Head of caudate nucleus (tissue), 42 donors: ENCODE results near the gene PRDX6.
A peak's percentile ranks its signal among the peaks of the same experiment; 100 is the strongest.
"Not testable (repeated sequence)": the region's sequence is repeated elsewhere in the genome, so short reads cannot be mapped to it uniquely, and the experiment has no call there.

ENCODE experiments used
- DNase-seq, 42 donors: peaks; one replicate each; pipeline versions ENCODE4 v3.0.0 to v3.0.0-alpha.2; 2020 to 2021; ENCODE audit warnings: mixed read lengths in 7 of 42
- intact Hi-C: fragments of 100-400 bp; cut with DNase I; formaldehyde crosslinking; loops from one replicate; pipeline ENCODE4 v1.15.0; 2022

Gene PRDX6

DNA sequence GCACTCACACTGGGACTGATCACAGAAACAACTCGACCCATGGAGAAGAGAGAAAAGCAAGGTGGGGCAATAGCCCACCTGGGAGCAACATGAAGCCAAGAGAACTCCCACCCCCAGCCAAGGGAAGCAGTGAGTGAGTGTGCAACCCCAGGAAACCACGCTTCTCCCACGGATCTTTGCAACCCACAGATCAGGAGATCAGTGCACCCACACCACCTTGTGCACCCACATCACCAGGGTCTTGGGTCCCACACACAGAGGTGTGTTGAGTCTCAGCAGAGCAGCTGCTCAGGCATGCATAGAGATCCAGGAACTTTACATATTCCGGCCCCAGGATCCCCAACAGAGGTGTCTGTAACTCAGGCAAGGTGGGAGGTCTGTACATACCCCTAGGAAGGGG lies 17.2 kb upstream of the PRDX6 start:
- intact Hi-C loops = no loop called here
- DNase-seq = no peak

DNA sequence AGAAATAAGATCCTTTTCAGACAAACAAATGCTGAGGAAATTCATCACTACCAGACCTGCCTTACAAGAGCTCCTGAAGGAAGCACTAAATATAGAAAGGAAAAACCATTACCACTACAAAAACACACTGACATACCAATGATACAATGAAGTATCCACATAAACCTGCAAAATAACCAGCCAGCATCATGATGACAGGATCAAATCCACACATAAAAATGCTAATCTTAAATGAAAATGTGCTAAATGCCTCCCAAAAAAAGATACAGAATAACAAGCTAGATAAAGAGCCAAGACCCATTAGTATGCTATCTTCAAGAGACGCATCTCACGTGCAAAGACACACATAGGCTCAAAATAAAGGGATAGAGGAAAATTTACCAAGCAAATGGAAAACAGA lies 14.5 kb upstream of the PRDX6 start:
- intact Hi-C loops, DNase-seq: not testable (repeated sequence)

DNA sequence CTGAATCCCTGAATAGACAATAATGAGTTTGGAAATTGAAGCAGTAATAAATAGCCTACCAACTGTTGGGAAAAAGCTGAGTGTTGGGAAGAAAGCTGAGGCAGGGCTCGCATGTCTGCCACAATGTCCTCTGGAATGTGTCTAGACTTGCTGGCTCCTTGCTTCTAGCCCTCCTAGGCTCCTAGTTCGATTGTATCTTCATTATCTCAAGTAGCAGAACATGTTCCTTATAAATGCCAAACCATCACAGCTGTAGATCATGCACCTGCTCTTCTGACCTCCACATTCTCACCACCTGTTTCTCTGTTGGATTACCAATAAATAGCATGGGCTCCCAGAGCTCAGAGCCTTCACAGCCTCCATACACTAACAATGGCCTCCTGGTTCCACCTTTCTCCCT lies 12.9 kb upstream of the PRDX6 start:
- DNase-seq, intact Hi-C loops: not testable (repeated sequence)

DNA sequence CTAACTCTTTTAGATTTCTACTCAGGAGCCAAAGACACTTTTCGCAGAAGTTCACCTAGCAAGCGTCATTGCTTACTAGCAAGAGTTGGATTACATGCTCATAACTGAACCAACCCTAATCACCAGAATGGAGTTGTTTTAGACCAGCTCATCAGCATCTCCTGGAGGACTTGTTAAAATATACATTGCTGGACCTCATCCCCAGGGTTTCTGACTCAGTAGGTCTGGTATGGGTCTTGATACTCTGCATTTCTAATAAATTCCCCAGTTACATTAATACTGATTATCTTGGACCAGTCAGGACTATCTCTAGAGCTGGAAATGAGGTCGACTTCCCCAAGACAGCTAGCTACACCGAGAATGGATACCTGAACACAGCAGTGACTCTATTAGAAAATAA lies 9.7 kb upstream of the PRDX6 start:
- intact Hi-C loops = no loop called here
- DNase-seq = no peak

DNA sequence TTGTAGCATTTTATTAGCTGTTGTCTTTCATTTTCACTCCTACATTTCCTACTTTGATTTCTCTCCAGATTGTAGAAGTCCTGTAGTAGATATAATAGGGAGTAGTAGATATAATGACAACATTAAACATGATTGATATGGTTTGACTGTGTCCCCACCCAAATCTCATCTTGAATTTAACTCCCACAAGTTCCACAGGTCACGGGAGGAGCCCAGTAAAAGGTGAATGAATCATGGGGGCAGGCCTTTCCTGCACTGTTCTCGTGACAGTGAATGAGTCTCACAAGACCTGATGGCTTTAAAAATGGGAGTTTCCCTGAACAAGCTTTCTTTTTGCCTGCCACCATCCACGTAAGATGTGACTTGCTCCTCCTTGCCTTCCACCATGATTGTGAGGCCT lies 7.5 kb upstream of the PRDX6 start:
- intact Hi-C loops = no loop called here
- DNase-seq = no peak

DNA sequence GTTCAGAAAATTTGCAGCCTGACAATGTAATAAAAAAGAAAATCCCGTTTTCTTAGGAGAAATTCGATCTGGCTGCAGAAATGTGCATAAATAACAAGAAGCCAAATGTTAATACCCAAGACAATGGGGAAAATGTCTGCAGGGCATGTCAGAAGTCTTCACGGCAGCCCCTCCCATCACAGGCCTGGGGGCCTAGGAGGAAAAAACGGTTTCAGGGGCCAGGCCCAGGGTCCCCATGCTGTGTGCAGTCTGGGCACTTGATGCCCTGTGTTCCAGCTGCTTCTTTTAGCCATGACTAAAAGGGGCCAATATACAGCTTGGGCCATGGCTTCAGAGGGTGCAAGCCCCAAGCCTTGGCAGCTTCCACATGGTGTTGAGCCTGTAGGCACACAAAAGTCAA lies 6.5 kb upstream of the PRDX6 start:
- DNase-seq = no peak
- intact Hi-C loops = no loop called here

DNA sequence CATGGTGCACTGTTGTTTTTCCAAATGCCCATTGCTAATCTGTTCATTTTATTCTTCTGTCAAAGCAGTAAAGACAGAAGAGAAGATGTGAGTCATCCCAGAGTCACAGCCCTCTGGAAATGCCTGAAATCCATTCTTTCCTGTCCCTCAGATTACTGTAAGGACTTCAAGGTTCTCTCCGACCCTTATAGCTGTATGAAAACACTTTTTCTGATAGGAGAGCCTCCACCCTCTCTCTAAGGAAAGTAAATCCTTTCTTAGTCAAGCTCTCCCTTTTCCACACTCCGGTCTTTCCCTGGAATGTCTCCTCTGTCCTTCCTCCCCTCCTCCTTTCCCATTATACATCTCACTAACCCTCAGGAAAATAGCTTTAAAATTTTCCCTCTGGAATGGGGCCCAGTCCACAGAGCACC lies 3.5 kb upstream of the PRDX6 start:
- intact Hi-C loops = no loop called here
- no peak for DNase-seq

DNA sequence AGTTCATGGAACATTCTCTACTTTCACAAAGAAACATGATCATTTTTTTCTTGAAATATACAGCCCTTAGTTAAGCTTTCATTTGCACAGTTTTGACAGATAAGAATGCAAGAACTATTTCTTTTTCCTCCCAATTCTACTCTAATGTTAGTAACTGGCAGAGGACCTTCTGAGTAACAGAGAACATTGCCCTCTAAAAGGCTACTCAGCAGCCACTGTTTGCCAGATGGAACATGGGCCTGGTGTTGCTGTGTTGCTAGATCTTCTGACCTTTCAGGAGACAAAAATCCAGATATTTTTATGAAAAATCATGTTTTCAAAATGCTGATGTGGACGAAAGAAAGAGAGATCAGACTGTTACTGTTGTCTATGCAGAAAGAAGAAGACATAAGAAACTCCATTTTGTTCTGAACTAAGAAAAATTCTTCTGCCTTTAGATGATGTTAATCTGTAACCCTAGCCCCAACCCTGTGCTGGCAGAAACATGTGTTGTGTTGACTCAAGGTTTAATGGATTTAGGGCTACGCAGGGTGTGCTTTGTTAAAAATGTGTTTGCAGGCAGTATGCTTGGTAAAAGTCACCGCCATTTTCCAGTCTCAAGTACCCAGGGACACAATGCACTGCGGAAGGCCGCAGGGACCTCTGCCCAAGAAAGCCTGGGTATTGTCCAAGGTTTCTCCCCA lies 2.9 kb upstream of the PRDX6 start:
- intact Hi-C loops = no loop called here
- DNase-seq = no peak

DNA sequence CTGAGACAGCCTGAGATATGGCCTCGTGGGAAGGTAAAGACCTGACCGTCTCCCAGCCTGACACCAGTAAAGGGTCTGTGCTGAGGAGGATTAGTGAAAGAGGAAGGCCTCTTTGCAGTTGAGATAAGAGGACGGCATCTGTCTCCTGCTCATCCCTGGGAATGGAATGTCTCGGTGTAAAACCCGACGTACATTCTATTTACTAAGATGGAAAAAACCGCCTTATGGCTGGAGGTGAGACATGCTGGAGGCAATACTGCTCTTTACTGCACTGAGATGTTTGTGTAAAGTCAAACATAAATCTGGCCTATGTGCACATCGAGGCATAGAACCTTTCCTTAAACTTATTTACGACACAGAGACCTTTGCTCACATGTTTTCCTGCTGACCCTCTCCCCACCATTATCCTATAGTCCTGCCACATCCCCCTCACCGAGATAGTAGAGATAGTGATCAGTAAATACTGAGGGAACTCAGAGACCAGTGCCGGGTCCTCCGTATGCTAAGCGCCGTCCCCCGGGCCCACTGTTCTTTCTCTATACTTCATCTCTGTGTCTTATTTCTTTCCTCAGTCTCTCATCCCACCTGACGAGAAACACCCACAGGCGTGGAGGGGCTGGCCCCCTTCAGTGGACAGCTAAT lies 2.2 kb upstream of the PRDX6 start:
- intact Hi-C loops = loop anchor here (5.0 kb wide), 1 partner anchor 43 kb away; no protein-coding TSS in a partner anchor
- not testable (repeated sequence) for DNase-seq

DNA sequence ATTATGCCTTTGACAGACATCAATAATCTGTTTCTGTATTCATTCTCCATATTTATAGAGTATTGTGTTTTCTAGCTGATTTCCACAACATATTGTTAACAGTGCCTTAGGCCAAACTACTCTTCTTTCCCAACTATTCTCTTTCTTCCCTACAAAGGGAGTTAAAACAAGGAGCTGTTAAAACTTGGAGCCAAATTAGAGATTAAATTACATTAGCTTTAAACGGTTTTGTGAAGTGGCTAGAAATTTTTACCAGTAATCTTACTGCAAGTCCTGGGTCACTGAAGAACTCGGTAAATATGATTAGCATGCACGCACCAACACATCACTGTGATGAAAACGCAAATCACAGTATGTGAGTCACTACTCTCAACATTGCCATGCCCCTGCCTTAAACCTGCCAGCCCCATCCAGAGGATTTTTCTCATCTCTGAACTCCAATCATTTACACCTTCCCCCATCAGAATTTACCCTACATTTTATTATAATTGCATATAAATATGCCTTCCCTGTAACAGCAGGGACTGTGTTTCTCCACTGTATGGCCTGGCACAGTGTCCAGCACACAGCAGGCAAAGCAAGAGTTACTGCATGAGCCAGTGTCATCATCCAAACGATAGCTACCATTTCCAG lies 1.5 kb upstream of the PRDX6 start:
- intact Hi-C loops = loop anchor here (5.0 kb wide), 1 partner anchor 43 kb away; no protein-coding TSS in a partner anchor
- peak in 3 of 42 donors; percentile 4 to 58 (median 9) for DNase-seq

DNA sequence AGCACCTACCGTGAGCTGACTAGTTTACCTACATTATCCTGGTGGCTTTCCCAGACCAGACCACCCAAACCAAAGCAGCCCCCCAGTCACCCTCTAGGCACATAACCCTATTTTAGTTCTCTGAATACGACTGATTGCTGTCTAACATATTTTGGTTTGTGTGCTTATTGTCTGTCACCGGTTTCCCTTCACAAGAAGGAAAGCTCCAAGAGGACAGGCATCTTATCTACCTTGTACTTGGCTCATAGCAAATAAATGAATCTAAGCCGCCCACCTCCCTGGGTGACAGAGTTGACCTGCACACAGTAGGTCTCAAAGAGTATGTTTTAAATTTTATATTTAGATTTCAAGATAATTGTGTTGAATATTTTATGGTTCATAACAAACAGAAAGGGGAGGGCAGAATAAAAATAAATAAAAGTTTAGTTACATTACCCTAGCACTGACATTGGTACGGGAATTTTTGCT lies 904 bp upstream of the PRDX6 start:
- no peak for DNase-seq
- intact Hi-C loops = loop anchor here (5.0 kb wide), 1 partner anchor 44 kb away; no protein-coding TSS in a partner anchor

DNA sequence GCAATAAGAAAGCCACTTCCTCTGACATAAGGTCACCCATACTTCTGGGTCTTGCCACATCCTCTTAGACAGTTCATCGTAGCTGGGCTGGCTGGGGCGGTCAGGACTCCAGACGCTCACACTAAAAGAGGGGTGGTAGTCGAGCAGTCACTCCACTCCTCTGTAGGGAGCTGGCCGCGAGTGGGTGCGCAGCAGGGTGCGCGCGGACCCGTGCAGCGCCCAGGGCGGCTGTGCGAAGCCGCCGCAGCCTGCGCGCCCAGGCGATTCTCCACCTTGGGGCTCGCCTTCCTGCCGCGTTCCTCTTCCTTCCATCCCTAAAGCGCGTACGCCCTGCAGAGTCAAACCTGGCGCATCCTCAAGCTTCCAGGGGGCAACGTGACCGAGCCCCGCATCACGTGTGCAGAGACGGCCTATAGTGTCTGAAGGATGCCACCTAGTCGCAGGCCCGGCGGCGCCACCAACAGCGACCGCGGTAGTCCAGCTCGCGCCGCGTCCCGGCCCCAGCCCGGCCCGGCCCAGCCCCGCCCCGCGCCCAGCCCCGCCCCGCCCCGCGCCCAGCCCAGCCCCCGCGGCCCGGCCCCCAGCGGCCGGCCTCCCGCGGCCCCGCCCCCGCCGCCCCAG lies 360 bp upstream of the PRDX6 start:
- peak; percentile 92 to 98 (median 96) for DNase-seq
- intact Hi-C loops = loop anchor here (5.0 kb wide), 1 partner anchor 44 kb away; no protein-coding TSS in a partner anchor

DNA sequence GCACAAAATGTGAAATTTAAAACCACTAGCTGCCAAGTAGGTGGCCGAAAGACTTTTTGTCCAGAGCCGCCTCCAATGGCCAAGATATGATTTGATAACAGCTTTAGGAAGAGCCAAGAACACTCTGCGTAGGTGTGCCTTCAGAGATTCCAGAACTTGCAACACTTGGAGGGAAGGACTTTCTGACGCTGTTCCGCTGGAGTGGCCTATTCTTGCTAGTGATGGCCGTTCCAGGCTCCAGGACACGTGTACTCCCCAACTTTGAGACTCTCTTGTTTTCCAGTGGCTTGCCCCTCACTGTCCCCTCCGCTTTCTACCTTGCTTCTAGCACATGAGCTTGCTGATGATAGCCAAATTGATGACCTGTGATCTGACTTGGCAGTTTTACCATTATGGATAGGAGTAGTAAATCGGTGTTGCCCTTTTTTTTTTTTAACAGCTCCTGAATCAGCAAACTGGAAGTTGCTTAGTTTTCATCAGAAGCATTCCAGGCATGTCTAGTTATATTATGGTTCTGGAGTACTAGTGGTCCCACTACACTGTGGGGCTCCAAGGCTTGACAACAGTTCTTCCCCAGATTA lies 1.0 kb downstream of the PRDX6 start:
- intact Hi-C loops = loop anchor here (5.0 kb wide), 1 partner anchor 46 kb away; no protein-coding TSS in a partner anchor
- DNase-seq = peak in 22 of 42 donors; percentile 2 to 56 (median 24)

DNA sequence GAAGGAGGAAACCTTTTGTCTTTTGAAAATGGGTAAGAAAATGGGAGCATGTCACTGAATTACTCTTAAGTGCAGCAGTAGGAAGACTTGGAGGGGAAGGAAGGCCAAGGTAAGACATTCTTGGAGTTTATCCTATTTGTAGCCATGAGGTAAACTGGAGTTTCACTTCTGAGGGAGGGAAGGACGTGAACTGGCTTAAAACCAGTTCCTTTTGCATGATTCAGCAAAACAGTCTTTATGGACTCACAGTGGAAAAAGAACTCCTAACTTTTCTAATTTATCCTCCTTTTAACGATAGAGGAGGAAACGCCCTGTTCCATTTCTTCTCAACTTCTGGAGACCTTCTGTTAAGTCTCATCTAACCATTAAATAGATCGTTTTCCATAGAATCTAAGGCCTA lies 2.5 kb downstream of the PRDX6 start:
- intact Hi-C loops = loop anchor here (5.0 kb wide), 2 partner anchors 47 to 233 kb away; partner anchors contain the start of gene KLHL20
- DNase-seq = no peak

DNA sequence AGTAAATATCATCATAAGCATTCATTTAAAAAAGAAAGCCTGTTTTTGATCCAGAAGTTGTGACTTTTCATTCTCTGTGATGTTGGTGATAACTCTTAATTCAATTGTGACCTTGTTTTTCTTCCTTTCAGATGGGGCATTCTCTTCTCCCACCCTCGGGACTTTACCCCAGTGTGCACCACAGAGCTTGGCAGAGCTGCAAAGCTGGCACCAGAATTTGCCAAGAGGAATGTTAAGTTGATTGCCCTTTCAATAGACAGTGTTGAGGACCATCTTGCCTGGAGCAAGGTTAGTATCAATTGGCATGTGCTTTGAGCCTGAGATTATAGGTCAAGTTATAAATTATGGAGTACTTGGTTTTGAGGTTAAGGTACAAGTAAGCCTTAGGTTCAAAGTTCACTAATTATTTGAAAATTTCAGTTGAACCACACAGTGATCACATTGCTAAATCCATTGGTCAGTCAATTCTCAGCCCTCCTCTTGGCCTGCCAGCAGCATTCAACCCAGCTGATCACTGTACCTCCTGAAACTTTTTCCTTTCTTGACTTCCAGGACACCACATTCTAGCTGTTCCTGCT lies 4.1 kb downstream of the PRDX6 start:
- intact Hi-C loops = loop anchor here (5.0 kb wide), 1 partner anchor 231 kb away; the partner anchor contains the start of gene KLHL20
- no peak for DNase-seq

DNA sequence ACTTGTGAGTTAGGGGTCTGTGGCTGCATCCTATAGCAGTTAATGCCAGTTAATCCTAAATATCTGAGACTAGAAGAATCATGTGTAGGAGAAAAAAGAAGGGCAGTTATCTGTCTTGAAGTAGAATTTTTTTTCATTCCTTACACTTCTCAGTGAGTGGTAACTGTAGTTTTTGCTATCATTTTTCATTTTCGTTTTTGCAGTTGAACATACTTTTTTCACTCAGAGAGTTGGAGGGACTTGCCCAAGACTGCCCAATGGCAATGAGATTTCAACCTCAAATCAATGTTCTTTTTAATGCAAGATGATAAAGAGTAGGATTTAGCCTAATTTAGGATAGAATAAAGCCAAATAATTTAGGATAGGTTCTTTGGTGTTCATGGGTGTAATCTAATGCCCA lies 5.5 kb downstream of the PRDX6 start:
- DNase-seq = no peak
- intact Hi-C loops = loop anchor here (5.0 kb wide), 1 partner anchor 230 kb away; the partner anchor contains the start of gene KLHL20

DNA sequence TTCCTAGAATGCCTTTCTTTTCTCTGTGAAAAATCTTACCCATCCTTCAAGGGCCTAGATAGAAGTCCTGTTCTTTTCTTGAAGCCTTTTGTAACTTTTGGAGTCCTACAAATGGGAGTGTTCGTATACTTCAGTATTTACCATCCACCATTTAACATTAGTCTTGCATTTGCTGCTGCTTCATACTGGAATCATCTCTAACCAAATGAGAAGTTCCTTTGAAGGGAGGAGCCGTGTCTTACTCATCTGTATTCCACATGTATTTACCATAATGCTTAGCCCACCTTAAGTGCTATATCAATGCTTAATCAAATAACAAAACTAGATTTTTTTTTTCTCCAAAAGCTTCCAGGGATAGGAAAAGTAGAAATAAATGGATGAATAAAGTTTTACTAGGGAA lies 7.1 kb downstream of the PRDX6 start:
- intact Hi-C loops = loop anchor here (5.0 kb wide), 1 partner anchor 228 kb away; the partner anchor contains the start of gene KLHL20
- DNase-seq = no peak

DNA sequence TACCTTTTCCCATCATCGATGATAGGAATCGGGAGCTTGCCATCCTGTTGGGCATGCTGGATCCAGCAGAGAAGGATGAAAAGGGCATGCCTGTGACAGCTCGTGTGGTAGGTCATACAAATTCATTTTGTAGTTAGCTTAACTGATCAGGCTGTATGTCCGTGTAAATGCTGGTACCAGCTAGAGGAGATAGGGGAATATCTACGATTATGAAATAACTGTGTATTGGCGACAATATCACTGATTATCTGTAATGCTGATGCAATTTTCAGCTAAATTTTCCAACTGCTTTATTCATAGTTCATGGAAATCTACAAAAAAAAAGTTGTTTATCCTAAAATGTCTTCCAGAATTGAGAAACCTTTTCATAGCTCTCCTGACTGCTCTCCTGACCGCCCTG lies 8.3 kb downstream of the PRDX6 start:
- intact Hi-C loops = no loop called here
- DNase-seq = no peak

DNA sequence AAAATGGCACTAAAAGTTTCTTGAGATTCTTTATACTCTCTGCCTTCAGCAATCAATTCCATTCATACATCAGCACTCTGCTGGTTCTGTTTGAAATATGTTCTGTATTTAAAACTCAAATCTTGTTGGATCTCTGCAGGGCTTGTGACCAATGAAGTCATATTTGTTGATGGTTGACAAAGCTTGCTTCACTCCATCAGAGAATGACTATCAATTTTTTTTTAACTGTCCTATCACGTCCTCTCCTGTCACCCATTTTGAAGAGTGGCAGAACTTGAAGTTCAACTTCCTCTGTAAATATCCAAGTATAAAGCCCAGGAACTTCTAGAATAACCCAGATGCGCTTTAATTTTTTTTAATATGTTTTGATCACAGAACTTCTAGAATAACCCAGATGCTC lies 10.9 kb downstream of the PRDX6 start:
- intact Hi-C loops = no loop called here
- no peak for DNase-seq
